Melanocyte of skin (primary cell): Measurements from ENCODE around the gene ZNF567. TPM values are rescaled to one million over a fixed set of nuclear protein-coding genes. Genes with fewer than 3 reads are reported as not detected.

ENCODE experiments used
- total RNA-seq, 2 donors: library from RNA; depleted of rRNA; stranded (reverse); fragments of >200 nt; gene quantifications; 2 replicates each; pipeline ENCODE4 v1.2.3, GENCODE V29; 2012

The ZNF567 gene
- 1 to 10 TPM; 4.7 to 6.9 TPM for total RNA-seq

DNA sequence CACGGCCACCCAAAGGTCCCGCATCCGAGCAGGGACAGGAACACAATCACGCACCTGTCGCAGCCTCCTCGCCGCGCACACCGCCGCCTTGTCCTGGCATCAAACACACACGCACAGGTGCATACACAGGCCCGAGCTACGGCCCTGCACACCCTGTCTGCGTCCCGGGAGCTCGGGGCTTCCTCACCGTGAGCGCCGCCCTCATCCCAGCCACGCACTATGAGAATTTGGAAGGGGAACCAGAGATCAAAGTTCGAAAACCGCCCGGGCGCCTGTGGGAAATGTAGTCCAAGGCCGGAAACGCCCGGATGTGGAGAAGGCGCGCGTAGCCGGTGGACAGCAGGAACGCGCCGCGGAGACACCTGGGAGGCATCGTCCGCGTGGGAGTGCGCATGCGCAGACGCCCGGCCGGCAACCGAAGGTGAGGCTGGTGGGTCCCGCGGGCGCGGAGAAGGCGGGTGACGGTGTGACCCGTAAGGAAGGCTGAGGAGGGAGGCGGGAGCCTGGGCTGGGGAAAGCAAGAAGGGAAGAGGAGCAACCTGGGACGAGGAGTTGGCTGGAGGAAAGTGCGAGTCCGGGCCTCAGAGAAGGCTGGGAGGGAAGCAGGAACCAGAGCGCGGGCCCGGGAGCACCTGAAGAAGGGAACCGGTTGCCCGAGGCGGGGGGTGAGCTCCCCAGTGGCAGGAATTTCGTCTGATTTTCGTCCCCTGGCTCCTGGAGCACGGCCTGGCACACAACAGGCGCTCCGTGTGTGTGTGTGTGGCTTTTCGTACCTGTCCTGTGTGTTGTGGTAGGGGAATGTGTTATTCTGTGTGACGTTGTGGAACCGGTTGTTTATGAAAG, at the start of gene ZNF567:
TSS of gene ZNF567 (plus strand) at position 399 of the 843 bp plus-strand sequence. CDS start 7,256 bp downstream, outside the sequence.

Other genes with a start within 250 kb of the ZNF567 start
- gene ZNF566, start 198.1 kb upstream of the ZNF567 start, total RNA-seq: 10 to 100 TPM; 10.7 to 12.3 TPM
- 10 to 100 TPM; 14.5 to 18.6 TPM for gene ZNF260, start 159.3 kb upstream of the ZNF567 start, total RNA-seq
- 1 to 10 TPM; 6.3 to 7.6 TPM for gene ZNF529, start 114.3 kb upstream of the ZNF567 start, total RNA-seq
- gene ZNF382, start 82.3 kb upstream of the ZNF567 start, total RNA-seq: 10 to 100 TPM in 1 of 2 donors, 1 to 10 TPM in 1; 9.7 to 21.0 TPM
- 1 to 10 TPM; 5.5 to 7.0 TPM for gene ZNF461, start 20.8 kb upstream of the ZNF567 start, total RNA-seq
- gene ZNF850, start 85.2 kb downstream of the ZNF567 start, total RNA-seq: 1 to 10 TPM; 3.4 to 5.0 TPM
- 1 to 10 TPM; 8.7 to 10.0 TPM for gene ZNF790, start 150.8 kb downstream of the ZNF567 start, total RNA-seq
- gene ZNF345, start 163.3 kb downstream of the ZNF567 start, total RNA-seq: 1 to 10 TPM; 2.0 to 5.9 TPM
- gene ZNF829, start 228.7 kb downstream of the ZNF567 start, total RNA-seq: 1 to 10 TPM; 2.7 to 3.4 TPM
- 1 to 10 TPM; 7.0 to 8.9 TPM for gene ZNF568, start 228.7 kb downstream of the ZNF567 start, total RNA-seq